CD14-positive monocyte (primary cell): ENCODE results near the gene CHST15. TPM values are rescaled to one million over a fixed set of nuclear protein-coding genes. Genes with fewer than 3 reads are reported as not detected.
A peak's percentile ranks its signal among the peaks of the same experiment; 100 is the strongest.

ENCODE experiments used
- DNase-seq, 3 donors: peaks; one replicate each; pipeline ENCODE4 v3.0.0-alpha.2; 2011 to 2022
- H2AFZ ChIP-seq: 2 replicates; pipeline ENCODE4 v1.6.0; 2012; ENCODE audit warnings: mild to moderate bottlenecking, low read depth, low read length, inconsistent platforms; ENCODE audit not compliant: insufficient read depth, poor library complexity, severe bottlenecking
- H3K27ac ChIP-seq, 2 donors: 1 replicate in 1 of 2; 2 replicates in 1 of 2; pipeline ENCODE4 v1.5.1; 2012 to 2013; ENCODE audit warnings: low read length in 2 of 2, control low read depth in 1 of 2, inconsistent platforms in 1 of 2, low read depth in 1 of 2, mild to moderate bottlenecking in 1 of 2
- H3K27me3 ChIP-seq, 2 donors: one replicate each; pipeline versions ENCODE4 v1.6.0 to v1.6.1; 2011 to 2013; ENCODE audit warnings: low read length in 2 of 2; ENCODE audit not compliant: control insufficient read depth in 2 of 2, insufficient read depth in 2 of 2
- H3K36me3 ChIP-seq, 2 donors: replicated peaks in 1 of 2; 1 replicate in 1 of 2; 2 replicates in 1 of 2; pipeline versions ENCODE4 v1.5.1 to v1.6.1; 2012 to 2013; ENCODE audit warnings: low read length in 2 of 2, control low read depth in 1 of 2, inconsistent platforms in 1 of 2, mild to moderate bottlenecking in 1 of 2; ENCODE audit not compliant: insufficient read depth in 2 of 2, control insufficient read depth in 1 of 2
- H3K4me1 ChIP-seq, 2 donors: 1 replicate in 1 of 2; 2 replicates in 1 of 2; pipeline versions ENCODE4 v1.5.1 to v1.6.1; 2012 to 2013; ENCODE audit warnings: low read length in 2 of 2, control low read depth in 1 of 2, inconsistent platforms in 1 of 2, mild to moderate bottlenecking in 1 of 2, moderate library complexity in 1 of 2; ENCODE audit not compliant: insufficient read depth in 2 of 2, control insufficient read depth in 1 of 2
- H3K4me2 ChIP-seq: replicated peaks from 2 replicates; pipeline ENCODE3; 2012; ENCODE audit warnings: low read length, moderate library complexity, mild to moderate bottlenecking; ENCODE audit not compliant: poor library complexity, severe bottlenecking; ENCODE audit errors: extremely low read depth
- H3K4me3 ChIP-seq, 3 experiments: fragments of 200-600 bp in 1 of 3; sonication (generic) in 1 of 3; replicated peaks in 1 of 3; 1 replicate in 2 of 3; 2 replicates in 1 of 3; pipeline ENCODE4 v1.5.1; 2011 to 2013; ENCODE audit warnings: low read length in 3 of 3, mild to moderate bottlenecking in 3 of 3, control low read depth in 2 of 3, low read depth in 2 of 3, inconsistent platforms in 1 of 3, moderate library complexity in 1 of 3
- H3K79me2 ChIP-seq: 2 replicates; pipeline ENCODE4 v1.6.0; 2012; ENCODE audit warnings: mild to moderate bottlenecking, control low read depth, inconsistent platforms, low read length, moderate library complexity; ENCODE audit not compliant: insufficient read depth
- H3K9ac ChIP-seq: 2 replicates; pipeline ENCODE4 v1.6.0; 2017; ENCODE audit warnings: low read length, mild to moderate bottlenecking; ENCODE audit not compliant: insufficient read depth, poor library complexity, severe bottlenecking
- H3K9me3 ChIP-seq, 2 donors: replicated peaks in 1 of 2; 1 replicate in 1 of 2; 2 replicates in 1 of 2; pipeline versions ENCODE4 v1.5.1 to v1.6.1; 2012 to 2013; ENCODE audit warnings: low read length in 2 of 2, control low read depth in 1 of 2; ENCODE audit not compliant: control insufficient read depth in 1 of 2, insufficient read depth in 1 of 2
- H4K20me1 ChIP-seq: 2 replicates; pipeline ENCODE4 v1.6.0; 2012; ENCODE audit warnings: mild to moderate bottlenecking, low read length, control low read depth, moderate library complexity; ENCODE audit not compliant: insufficient read depth
- H3K27ac Mint-ChIP-seq, 7 donors: one replicate each; pipeline ENCODE4 v1.8.0; 2020; ENCODE audit warnings: mild to moderate bottlenecking in 7 of 7, mixed read lengths in 7 of 7, moderate library complexity in 6 of 7, inconsistent platforms in 2 of 7
- H3K27me3 Mint-ChIP-seq, 3 donors: one replicate each; pipeline ENCODE4 v1.8.0; 2021 to 2022; ENCODE audit warnings: low read depth in 3 of 3, mild to moderate bottlenecking in 3 of 3, mixed read lengths in 3 of 3, moderate library complexity in 3 of 3, inconsistent platforms in 1 of 3
- H3K36me3 Mint-ChIP-seq, 2 donors: one replicate each; pipeline ENCODE4 v1.8.0; 2020; ENCODE audit warnings: mixed read lengths in 2 of 2, inconsistent platforms in 1 of 2, mild to moderate bottlenecking in 1 of 2
- H3K4me1 Mint-ChIP-seq: one replicate; pipeline ENCODE4 v1.8.0; 2020; ENCODE audit warnings: mild to moderate bottlenecking, mixed read lengths
- H3K4me3 Mint-ChIP-seq, 2 donors: one replicate each; pipeline ENCODE4 v1.8.0; 2020; ENCODE audit warnings: mild to moderate bottlenecking in 2 of 2, mixed read lengths in 2 of 2, moderate library complexity in 1 of 2
- H3K9me3 Mint-ChIP-seq, 7 donors: one replicate each; pipeline ENCODE4 v1.8.0; 2020 to 2022; ENCODE audit warnings: mixed read lengths in 7 of 7, mild to moderate bottlenecking in 6 of 7, moderate library complexity in 6 of 7, inconsistent platforms in 2 of 7
- WGBS: methylation state at CpG from one replicate; pipeline ENCODE4 v1.1.5; 2013; ENCODE audit warnings: missing lambda C conversion rate; ENCODE audit not compliant: insufficient coverage; 5-methylcytosine and 5-hydroxymethylcytosine counted together
- intact Hi-C, 2 donors: fragments of 100-400 bp; cut with micrococcal nuclease; formaldehyde crosslinking; loops; one replicate each; pipeline versions ENCODE4 v1.15.0 to v1.15.1; 2023
- polyA plus RNA-seq, 3 donors: library from polyadenylated mRNA; depleted of rRNA in 1 of 3; unstranded in 2 of 3; stranded (reverse) in 1 of 3; fragments of 300-500 nt in 2 of 3; fragments of >200 nt in 1 of 3; fragmentation: Illumina TruSeq in 2 of 3; gene quantifications; 1 replicate in 2 of 3; 2 replicates in 1 of 3; pipeline ENCODE4 v1.2.3, GENCODE V29; 2012 to 2021
- TF ChIP-seq, protein P1 (sequence below): fragments of 200-600 bp; IDR thresholded peaks from one replicate; pipeline ENCODE4 v1.8.0; 2022; ENCODE audit warnings: antibody characterized with exemption, mild to moderate bottlenecking

CHST15 gene
- polyA plus RNA-seq, 3 donors = 54.4 to 106 (median 87.5) TPM

DNA sequence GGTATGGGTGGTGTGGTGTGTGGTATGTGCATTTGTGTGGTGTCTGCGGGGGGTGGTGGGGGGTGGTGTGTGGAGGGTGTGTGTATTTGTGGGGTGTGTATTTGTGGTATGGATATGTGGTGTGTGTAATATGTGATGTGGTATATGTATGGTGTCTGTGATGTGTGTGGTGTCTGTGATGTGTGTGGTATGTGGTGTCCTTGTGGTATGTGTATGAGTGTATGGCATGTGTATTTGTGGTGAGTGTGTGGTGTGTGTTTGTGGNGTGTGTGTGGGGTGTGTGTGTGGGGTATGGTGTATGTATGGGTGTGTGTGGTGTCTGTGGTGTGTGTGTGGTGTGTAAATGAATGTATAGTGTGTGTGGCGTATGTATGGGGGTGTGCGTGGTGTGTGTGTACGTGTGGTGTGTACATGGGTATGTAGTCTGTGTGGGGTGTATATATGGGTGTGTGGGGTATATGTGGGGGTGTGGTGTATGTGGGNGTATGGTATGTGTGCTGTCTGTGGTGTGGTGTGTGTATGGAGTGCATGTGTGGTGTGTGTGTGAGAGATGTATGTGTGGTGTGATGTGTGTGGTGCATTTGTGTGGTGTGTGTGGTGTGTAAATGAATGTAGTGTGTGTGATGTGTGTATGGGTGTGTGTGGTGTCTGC, 27.1 kb upstream of the CHST15 start:
- no peaks in the 10 kb centered on the region for H3K9me3 Mint-ChIP-seq
- 98% methylated on average over 3 of the region's 4 CpGs for WGBS
- no peak overlapping the region for H3K4me3 Mint-ChIP-seq

DNA sequence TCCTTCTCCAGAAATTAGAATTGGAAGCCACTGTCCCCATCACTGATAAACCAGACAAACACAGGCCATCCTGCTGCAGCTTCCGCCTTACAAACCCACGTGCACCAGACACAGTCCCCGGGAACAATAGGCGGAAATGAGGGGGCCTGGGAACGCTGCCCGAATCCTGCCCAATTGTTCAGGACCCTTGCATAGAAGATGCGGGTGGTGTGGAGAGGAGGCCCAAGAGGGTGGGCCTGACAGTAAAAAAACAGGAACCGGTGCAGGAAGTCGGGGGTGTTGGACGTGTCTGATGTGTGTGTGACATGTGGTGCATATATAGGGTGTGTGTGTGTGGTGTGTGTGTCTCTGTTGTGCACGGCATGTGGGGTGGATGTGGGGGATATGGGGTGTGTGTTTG, 26.5 kb upstream of the CHST15 start:
- intact Hi-C loops = loop anchor here in 1 of 2 donors (5.0 kb wide), 1 partner anchor 32 kb away; no protein-coding TSS in a partner anchor
- TF ChIP-seq, protein P1, sequence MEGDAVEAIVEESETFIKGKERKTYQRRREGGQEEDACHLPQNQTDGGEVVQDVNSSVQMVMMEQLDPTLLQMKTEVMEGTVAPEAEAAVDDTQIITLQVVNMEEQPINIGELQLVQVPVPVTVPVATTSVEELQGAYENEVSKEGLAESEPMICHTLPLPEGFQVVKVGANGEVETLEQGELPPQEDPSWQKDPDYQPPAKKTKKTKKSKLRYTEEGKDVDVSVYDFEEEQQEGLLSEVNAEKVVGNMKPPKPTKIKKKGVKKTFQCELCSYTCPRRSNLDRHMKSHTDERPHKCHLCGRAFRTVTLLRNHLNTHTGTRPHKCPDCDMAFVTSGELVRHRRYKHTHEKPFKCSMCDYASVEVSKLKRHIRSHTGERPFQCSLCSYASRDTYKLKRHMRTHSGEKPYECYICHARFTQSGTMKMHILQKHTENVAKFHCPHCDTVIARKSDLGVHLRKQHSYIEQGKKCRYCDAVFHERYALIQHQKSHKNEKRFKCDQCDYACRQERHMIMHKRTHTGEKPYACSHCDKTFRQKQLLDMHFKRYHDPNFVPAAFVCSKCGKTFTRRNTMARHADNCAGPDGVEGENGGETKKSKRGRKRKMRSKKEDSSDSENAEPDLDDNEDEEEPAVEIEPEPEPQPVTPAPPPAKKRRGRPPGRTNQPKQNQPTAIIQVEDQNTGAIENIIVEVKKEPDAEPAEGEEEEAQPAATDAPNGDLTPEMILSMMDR = no peak
- H3K4me1 ChIP-seq = peaks cover 17 to 37% of the 10 kb centered on the region in 2 donors
- no peaks in the 10 kb centered on the region for H3K9me3 ChIP-seq
- Mint-ChIP-seq H3K27ac (no peak overlapping the region), H3K4me1 (peaks cover 15% of the 10 kb centered on the region), H3K27me3 (peaks cover 0 to 13% (median 6%) of the 10 kb centered on the region in 3 donors), H3K4me3 (no peak overlapping the region), H3K36me3 (no peaks in the 10 kb centered on the region), H3K9me3 (no peaks in the 10 kb centered on the region)
- H3K27me3 ChIP-seq = no peaks in the 10 kb centered on the region
- no peaks in the 10 kb centered on the region for H3K79me2 ChIP-seq
- peak overlapping the region in 1 of 3 experiments; percentile 15 for H3K4me3 ChIP-seq
- H4K20me1 ChIP-seq = no peaks in the 10 kb centered on the region
- H3K36me3 ChIP-seq = no peaks in the 10 kb centered on the region
- peak overlapping the region in 1 of 2 donors; percentile 3 for H3K27ac ChIP-seq
- peak overlapping the region; percentile 35 for H3K4me2 ChIP-seq
- H3K9ac ChIP-seq = no peak overlapping the region
- peak overlapping the region; percentile 64 for H2AFZ ChIP-seq
- 5% methylated on average over 7 of the region's 11 CpGs for WGBS
- peak; percentile 32 to 37 (median 35) for DNase-seq

More for the DNA sequence above, 27.1 kb upstream of the CHST15 start:
- Histone ChIP-seq H3K4me3 (no peak overlapping the region), H3K79me2 (no peaks in the 10 kb centered on the region), H3K27ac (no peak overlapping the region), H3K9ac (no peak overlapping the region), H3K9me3 (no peaks in the 10 kb centered on the region), H3K4me1 (peaks cover 17 to 40% of the 10 kb centered on the region in 2 donors), H3K36me3 (no peaks in the 10 kb centered on the region), H4K20me1 (no peaks in the 10 kb centered on the region), H3K4me2 (no peak overlapping the region), H2AFZ (no peak overlapping the region), H3K27me3 (no peaks in the 10 kb centered on the region)
- TF ChIP-seq, protein P1 = no peak
- Mint-ChIP-seq H3K4me1 (peaks cover 15% of the 10 kb centered on the region), H3K36me3 (no peaks in the 10 kb centered on the region), H3K27ac (no peak overlapping the region), H3K27me3 (peaks cover 0 to 13% (median 2%) of the 10 kb centered on the region in 3 donors)
- DNase-seq = no peak
- intact Hi-C loops = no loop called here
